Measurements from ENCODE around the gene AOC3. TPM values are rescaled to one million over a fixed set of nuclear protein-coding genes. Genes with fewer than 3 reads are reported as not detected.
"Not testable (repeated sequence)": the region's sequence is repeated elsewhere in the genome, so short reads cannot be mapped to it uniquely, and the experiment has no call there.

The AOC3 gene
- total and polyA plus RNA-seq, 2 of the 4 experiments (the other 2 are of a cell fraction) = 0.17 TPM; not detected in 1

- H4K91ac ChIP-seq (ENCODE audit: insufficient read depth, low read depth, low read length); H2BK20ac ChIP-seq (ENCODE audit: low read depth, low read length); H3K4me3 ChIP-seq (ENCODE audit: insufficient read depth, low read depth, low read length); H2AK9ac ChIP-seq (replicated peaks; ENCODE audit: low read depth, low read length, poor library complexity); POLR2A ChIA-PET (ENCODE audit: unreplicated experiment); H4K20me1 ChIP-seq (ENCODE audit: insufficient read depth, low read length); H2AFZ ChIP-seq (replicated peaks; ENCODE audit: low read length, poor library complexity); H3K36me3 ChIP-seq (ENCODE audit: control insufficient read depth, insufficient read depth, low read length); H3K14ac ChIP-seq (replicated peaks; ENCODE audit: low read depth, low read length); H3K4me2 ChIP-seq (ENCODE audit: low read depth, low read length); H4K8ac ChIP-seq (ENCODE audit: low read depth in 2 of 2, low read length in 2 of 2); H2BK5ac ChIP-seq (ENCODE audit: low read depth, low read length, poor library complexity, severe bottlenecking); BruUV-seq (replicated peaks); intact Hi-C loops (cut with micrococcal nuclease); dilution Hi-C loops (cut with HindIII; ENCODE audit: low sequenced_read_pairs, unreplicated experiment); H2BK120ac ChIP-seq (ENCODE audit: low read depth, low read length); H3K4ac ChIP-seq (ENCODE audit: low read depth, low read length); H4K5ac ChIP-seq (ENCODE audit: low read depth, low read length); H3K9ac ChIP-seq (ENCODE audit: low read depth, low read length); H3K9me1 ChIP-seq (ENCODE audit: insufficient read depth, low read length); H3K18ac ChIP-seq (ENCODE audit: low read depth, low read length); in situ Hi-C loops (cut with MboI; ENCODE audit: low sequenced_read_pairs); H3K56ac ChIP-seq (ENCODE audit: extremely low read depth, insufficient read depth, low read length); CTCF ChIA-PET; H3K79me1 ChIP-seq (ENCODE audit: low read depth in 1 of 2, low read length in 2 of 2); H3K4me1 ChIP-seq (ENCODE audit: control insufficient read depth, insufficient read depth, low read length); H2BK15ac ChIP-seq (ENCODE audit: low read depth, low read length); H2AK5ac ChIP-seq (ENCODE audit: low read depth, low read length); H3K27ac ChIP-seq (ENCODE audit: insufficient read depth, low read length); H3K23ac ChIP-seq (ENCODE audit: low read depth, low read length); H3K9me3 ChIP-seq (ENCODE audit: control insufficient read depth, insufficient read depth, low read length): not testable (repeated sequence)
- DNase-seq = peak; percentile 22
- H3K27me3 ChIP-seq (ENCODE audit: control insufficient read depth, insufficient read depth, low read length) = peaks cover 26% of the 10 kb centered on the region
- no CpG with 5 or more reads among the region's 12 CpGs for WGBS, 2 experiments (ENCODE audit: extremely low coverage in 2 of 2, insufficient read length in 1 of 2)
- ATAC-seq (ENCODE audit: low read depth) = peak; percentile 89
Measured at GRCh38 chr17:42873932-42874695, 23.1 kb downstream of the AOC3 start.

Measured in IMR-90 (cell line).